ENCODE measurements around the gene NRGN. TPM values are rescaled to one million over a fixed set of nuclear protein-coding genes. Genes with fewer than 3 reads are reported as not detected.

The NRGN gene
- total and polyA plus RNA-seq, 2 of the 8 experiments (the other 6 are each of a cell fraction or from before 2014, with no cell fraction given), result 0.60 to 1.0 TPM

- Histone ChIP-seq H4K91ac (replicated peaks; ENCODE audit: insufficient read length, low read length) (no peak overlapping the region), H3K4me1 (replicated peaks in 1 of 4; ENCODE audit: control insufficient read depth in 3 of 4, insufficient read depth in 4 of 4, low read length in 3 of 4) (peaks cover 3 to 20% (median 7%) of the 10 kb centered on the region in 4 experiments; a peak in 6 of 7 replicates), H4K5ac (ENCODE audit: insufficient read length, low read depth, low read length) (no peak overlapping the region), H2BK15ac (ENCODE audit: low read length) (no peak overlapping the region), H4K8ac (ENCODE audit: extremely low read depth, insufficient read depth, low read length) (no peak overlapping the region), H3K36me3 (ENCODE audit: control insufficient read depth in 2 of 4, insufficient read depth in 4 of 4, low read length in 3 of 4) (no peaks in the 10 kb centered on the region), H4K20me1 (replicated peaks in 1 of 2; ENCODE audit: control insufficient read depth in 1 of 2, insufficient read depth in 2 of 2, low read length in 2 of 2) (peaks cover 14 to 19% of the 10 kb centered on the region in 2 experiments), H2AK5ac (ENCODE audit: low read depth, low read length) (no peak overlapping the region), H3K23ac (ENCODE audit: insufficient read length) (no peak overlapping the region), H3K4ac (replicated peaks; ENCODE audit: insufficient read length, low read depth, low read length) (no peak overlapping the region), H3K9me3 (ENCODE audit: insufficient read depth in 2 of 2, low read depth in 1 of 2, low read length in 1 of 2) (no peaks in the 10 kb centered on the region), H2BK5ac (ENCODE audit: low read depth, low read length) (no peak overlapping the region), H3K4me3 (ENCODE audit: extremely low read depth in 1 of 4, insufficient read depth in 2 of 4, low read depth in 3 of 4, low read length in 4 of 4) (no peak overlapping the region), H3K56ac (replicated peaks; ENCODE audit: insufficient read length, low read depth, low read length) (no peak overlapping the region), H3K79me1 (ENCODE audit: low read depth, low read length) (peaks cover 9% of the 10 kb centered on the region; the same call in 1 of the 2 replicates), H3K4me2 (ENCODE audit: insufficient read depth in 1 of 2, low read depth in 2 of 2, low read length in 2 of 2) (no peak overlapping the region), H3K27ac (ENCODE audit: low read depth, low read length) (no peak overlapping the region), H3K27me3 (replicated peaks in 1 of 4; ENCODE audit: control insufficient read depth in 3 of 4, extremely low read depth in 1 of 4, insufficient read depth in 3 of 4, low read length in 3 of 4) (no peaks in the 10 kb centered on the region), H2BK120ac (replicated peaks; ENCODE audit: low read depth, low read length) (no peak overlapping the region), H3K23me2 (ENCODE audit: low read depth, low read length) (no peaks in the 10 kb centered on the region), H2BK20ac (ENCODE audit: low read length) (no peak overlapping the region), H2BK12ac (ENCODE audit: low read depth, low read length) (no peak overlapping the region), H3K14ac (ENCODE audit: insufficient read length) (no peak overlapping the region), H2AFZ (ENCODE audit: low read length) (no peak overlapping the region), H3K9ac (replicated peaks in 1 of 4; ENCODE audit: extremely low read depth in 1 of 4, low read depth in 3 of 4, low read length in 3 of 4) (no peak overlapping the region), H3K79me2 (ENCODE audit: control insufficient read depth in 1 of 2, insufficient read depth in 2 of 2, low read length in 2 of 2) (peaks cover 21 to 91% of the 10 kb centered on the region in 2 experiments), H3K18ac (ENCODE audit: extremely low read depth, low read length) (no peak overlapping the region)
- ChIA-PET CTCF (ENCODE audit: partially characterized antibody) (interaction anchor here (0.6 to 3.8 kb wide), 5 partner anchors 10 to 367 kb away, joined by 3 to 14 read pairs (median 6); no protein-coding TSS in a partner anchor), POLR2A (ENCODE audit: partially characterized antibody) (interaction anchor here (1.4 to 4.5 kb wide), 2 partner anchors 9 to 11 kb away, joined by 3 to 23 read pairs; partner anchors contain the start of gene MSANTD2)
- FAIRE-seq, result no peak
- no peak for TF ChIP-seq E2F6 (IDR thresholded peaks at IDR 0.05)
- no peak for TF ChIP-seq SIN3A (conservative IDR thresholded peaks at IDR 0.05 in 1 of 2, IDR thresholded peaks at IDR 0.05 in 1 of 2; ENCODE audit: low read depth in 1 of 2, low read length in 2 of 2)
- TF ChIP-seq NRF1 (IDR thresholded peaks at IDR 0.05; ENCODE audit: low read depth, low read length), result no peak
- no peak for TF ChIP-seq FOSL1 (IDR thresholded peaks at IDR 0.05; ENCODE audit: insufficient read depth, low read depth, low read length)
- no peak for TF ChIP-seq BACH1 (IDR thresholded peaks at IDR 0.05; ENCODE audit: low read length)
- no peak for TF ChIP-seq TCF12 (IDR thresholded peaks at IDR 0.05; ENCODE audit: low read depth, low read length)
- TF ChIP-seq MAX (IDR thresholded peaks at IDR 0.05), result no peak
- no peak for TF ChIP-seq KDM1A (IDR thresholded peaks at IDR 0.05; ENCODE audit: borderline replicate concordance, low read length)
- no peak for TF ChIP-seq YY1 (IDR thresholded peaks at IDR 0.05; ENCODE audit: low read depth, low read length)
- DNase-seq (ENCODE audit: low read depth in 1 of 2, low spot score in 2 of 2), result no peak
These were observed 48.8 kb downstream of the NRGN start for GRCh38 chr11:124788521-124788920.
